Measurements from ENCODE around the gene SMIM10L1. TPM values are rescaled to one million over a fixed set of nuclear protein-coding genes. Genes with fewer than 3 reads are reported as not detected.

SMIM10L1 gene
- total RNA-seq, 4 donors from 2014 or later: 3.4 to 6.1 (median 4.2) TPM

GRCh38 chr12:11150832-11151231 lies 20.2 kb upstream of the SMIM10L1 start:
- intact Hi-C loops (cut with DNase I): no loop called here
- H3K27ac ChIP-seq: no peak overlapping the region
- TF ChIP-seq POLR2A (IDR thresholded peaks at IDR 0.05) (no peak), CTCF (IDR thresholded peaks at IDR 0.05) (no peak)
- H3K36me3 ChIP-seq: no peaks in the 10 kb centered on the region
- H3K4me3 ChIP-seq: no peak overlapping the region
- DNase-seq: no peak
- 31 to 50% methylated on average over 1 of the region's 1 CpG for WGBS, 2 donors
- H3K27me3 ChIP-seq: no peaks in the 10 kb centered on the region
- no peaks in the 10 kb centered on the region for H3K4me1 ChIP-seq
- H3K9me3 ChIP-seq: no peaks in the 10 kb centered on the region

DNA sequence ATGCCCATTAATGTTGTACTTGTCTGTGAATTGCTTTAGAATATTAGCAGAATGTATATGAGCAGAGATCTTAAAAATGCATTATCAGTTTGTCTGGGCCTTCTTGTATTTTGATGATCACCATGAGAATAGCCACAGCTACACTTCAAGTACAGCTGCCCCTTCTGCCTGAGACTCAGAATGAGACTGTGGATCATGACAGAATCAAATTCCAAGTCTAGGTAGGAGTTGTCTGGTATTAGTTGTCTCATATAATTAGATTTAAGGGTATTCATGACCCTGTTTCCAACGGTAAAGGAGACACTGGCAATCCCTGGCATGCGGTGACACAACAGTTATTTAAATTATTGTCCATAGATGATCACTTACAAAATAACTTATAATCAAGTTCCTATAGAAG lies 18.3 kb upstream of the SMIM10L1 start:
- Histone ChIP-seq H3K27ac (no peak overlapping the region), H3K36me3 (no peaks in the 10 kb centered on the region), H3K9me3 (no peaks in the 10 kb centered on the region), H3K27me3 (no peaks in the 10 kb centered on the region), H3K4me3 (no peak overlapping the region), H3K4me1 (no peaks in the 10 kb centered on the region)
- TF ChIP-seq CTCF (IDR thresholded peaks at IDR 0.05) (no peak), POLR2A (IDR thresholded peaks at IDR 0.05) (no peak)
- intact Hi-C loops (cut with DNase I): no loop called here
- WGBS, 2 donors: 83 to 86% methylated on average over 2 of the region's 2 CpGs
- DNase-seq: no peak

GRCh38 chr12:11154400-11154925 lies 16.5 kb upstream of the SMIM10L1 start:
- no peaks in the 10 kb centered on the region for H3K36me3 ChIP-seq
- 93 to 95% methylated on average over 1 of the region's 1 CpG for WGBS, 2 donors
- no peaks in the 10 kb centered on the region for H3K27me3 ChIP-seq
- H3K4me1 ChIP-seq: no peaks in the 10 kb centered on the region
- no peaks in the 10 kb centered on the region for H3K9me3 ChIP-seq
- no peak for DNase-seq
- TF ChIP-seq CTCF (IDR thresholded peaks at IDR 0.05) (no peak), POLR2A (IDR thresholded peaks at IDR 0.05) (no peak)
- no peak overlapping the region for H3K27ac ChIP-seq
- intact Hi-C loops (cut with DNase I): no loop called here
- no peak overlapping the region for H3K4me3 ChIP-seq

DNA sequence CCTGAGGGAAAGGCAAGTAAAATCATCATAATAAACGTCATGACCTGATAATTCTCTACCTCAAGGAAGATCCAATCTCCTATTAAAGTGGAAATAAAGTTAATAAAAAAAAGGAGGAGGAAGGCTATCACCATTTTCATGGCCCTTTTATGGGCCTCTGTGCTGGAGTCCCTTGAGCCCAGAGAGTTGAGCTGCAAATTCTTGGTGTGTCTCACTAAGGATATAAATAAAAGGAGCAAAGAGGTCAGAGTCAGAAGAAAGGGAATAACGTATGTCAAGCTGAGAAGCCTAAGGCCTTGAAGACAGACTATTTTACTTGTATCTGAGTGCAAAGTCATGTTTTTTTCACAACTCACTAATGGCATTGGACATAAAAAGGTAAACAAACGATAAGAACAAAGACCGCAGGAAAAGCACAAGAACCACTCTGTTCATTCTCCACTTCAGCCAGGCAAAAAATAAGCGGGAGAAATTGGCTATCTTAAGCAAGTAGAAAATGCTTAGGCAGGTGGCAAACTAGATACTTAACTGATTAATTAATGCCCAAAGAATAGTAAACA lies 12.0 kb upstream of the SMIM10L1 start:
- H3K9me3 ChIP-seq: no peaks in the 10 kb centered on the region
- H3K36me3 ChIP-seq: peaks cover 0 to 22% (median 0%) of the 10 kb centered on the region in 3 donors
- WGBS, 2 donors: 51 to 53% methylated on average over 5 of the region's 5 CpGs
- H3K27ac ChIP-seq: no peak overlapping the region
- TF ChIP-seq POLR2A (IDR thresholded peaks at IDR 0.05) (no peak), CTCF (IDR thresholded peaks at IDR 0.05) (no peak)
- no peak overlapping the region for H3K4me3 ChIP-seq
- no peak for DNase-seq
- intact Hi-C loops (cut with DNase I): no loop called here
- H3K4me1 ChIP-seq: no peaks in the 10 kb centered on the region
- no peaks in the 10 kb centered on the region for H3K27me3 ChIP-seq

DNA sequence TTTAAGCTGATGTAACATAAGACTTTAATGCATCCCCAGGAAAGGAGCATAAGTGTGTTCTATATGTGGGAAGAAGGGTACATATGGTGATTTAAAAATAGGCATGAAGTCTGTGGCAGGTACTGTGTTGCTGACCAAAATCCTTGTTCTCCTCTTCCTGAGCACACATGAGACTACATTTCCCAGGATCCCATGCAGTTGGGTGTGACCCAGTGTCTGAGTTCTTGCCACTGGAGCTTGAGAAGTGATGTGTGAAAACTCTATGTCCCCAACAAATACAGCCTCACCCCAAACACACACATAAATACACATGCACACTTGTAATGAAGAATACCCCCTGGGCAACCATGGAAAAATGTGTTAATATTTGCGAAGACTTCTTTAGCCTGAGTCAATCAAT lies 8.5 kb upstream of the SMIM10L1 start:
- no peaks in the 10 kb centered on the region for H3K4me1 ChIP-seq
- no peaks in the 10 kb centered on the region for H3K27me3 ChIP-seq
- H3K9me3 ChIP-seq: no peaks in the 10 kb centered on the region
- 93 to 100% methylated on average over 1 of the region's 1 CpG for WGBS, 2 donors
- intact Hi-C loops (cut with DNase I): no loop called here
- no peak for TF ChIP-seq POLR2A (IDR thresholded peaks at IDR 0.05)
- TF ChIP-seq CTCF (IDR thresholded peaks at IDR 0.05): no peak
- no peak overlapping the region for H3K4me3 ChIP-seq
- H3K36me3 ChIP-seq: peaks cover 0 to 35% (median 0%) of the 10 kb centered on the region in 3 donors
- H3K27ac ChIP-seq: no peak overlapping the region
- DNase-seq: no peak

All from esophagus squamous epithelium (tissue), 5 donors.